Measurements from ENCODE around the gene SMIM24.

DNA sequence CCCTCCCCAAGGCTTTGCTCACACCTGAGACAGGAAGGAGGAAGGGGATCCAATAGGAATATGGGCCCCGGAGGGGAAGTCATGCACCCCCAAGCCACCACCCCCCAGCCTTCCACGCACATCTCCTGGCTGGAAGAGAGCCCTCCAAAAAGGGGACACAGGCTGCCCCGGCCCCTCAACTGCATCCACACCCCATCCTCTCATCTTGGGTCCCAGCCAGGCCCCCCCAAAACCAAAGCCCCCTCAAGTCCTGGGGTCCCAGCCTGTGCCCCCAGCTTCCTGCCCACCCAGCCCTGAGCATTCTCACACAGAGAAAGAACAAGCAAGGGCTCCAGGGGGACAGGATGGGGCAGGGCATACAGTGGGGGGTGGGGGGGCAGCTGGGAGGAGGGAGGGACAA, 12.1 kb downstream of the SMIM24 start:
- TF ChIP-seq, protein P1, sequence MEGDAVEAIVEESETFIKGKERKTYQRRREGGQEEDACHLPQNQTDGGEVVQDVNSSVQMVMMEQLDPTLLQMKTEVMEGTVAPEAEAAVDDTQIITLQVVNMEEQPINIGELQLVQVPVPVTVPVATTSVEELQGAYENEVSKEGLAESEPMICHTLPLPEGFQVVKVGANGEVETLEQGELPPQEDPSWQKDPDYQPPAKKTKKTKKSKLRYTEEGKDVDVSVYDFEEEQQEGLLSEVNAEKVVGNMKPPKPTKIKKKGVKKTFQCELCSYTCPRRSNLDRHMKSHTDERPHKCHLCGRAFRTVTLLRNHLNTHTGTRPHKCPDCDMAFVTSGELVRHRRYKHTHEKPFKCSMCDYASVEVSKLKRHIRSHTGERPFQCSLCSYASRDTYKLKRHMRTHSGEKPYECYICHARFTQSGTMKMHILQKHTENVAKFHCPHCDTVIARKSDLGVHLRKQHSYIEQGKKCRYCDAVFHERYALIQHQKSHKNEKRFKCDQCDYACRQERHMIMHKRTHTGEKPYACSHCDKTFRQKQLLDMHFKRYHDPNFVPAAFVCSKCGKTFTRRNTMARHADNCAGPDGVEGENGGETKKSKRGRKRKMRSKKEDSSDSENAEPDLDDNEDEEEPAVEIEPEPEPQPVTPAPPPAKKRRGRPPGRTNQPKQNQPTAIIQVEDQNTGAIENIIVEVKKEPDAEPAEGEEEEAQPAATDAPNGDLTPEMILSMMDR (IDR thresholded peaks at IDR 0.05; ENCODE audit: low read depth, low read length) = no peak
- no peak for TF ChIP-seq EZH2phosphoT487 (IDR thresholded peaks at IDR 0.05; ENCODE audit: low read depth)
